DMS114 treated with DMSO at 0.1 percent for 48 hours (cell line): Measurements from ENCODE around the gene CACNB4.

ENCODE experiments used
- DNase-seq: peaks from one replicate; lab custom pipeline; 2025; ENCODE audit not compliant: unreplicated experiment; lab: John Stamatoyannopoulos, UW

Gene CACNB4

DNA sequence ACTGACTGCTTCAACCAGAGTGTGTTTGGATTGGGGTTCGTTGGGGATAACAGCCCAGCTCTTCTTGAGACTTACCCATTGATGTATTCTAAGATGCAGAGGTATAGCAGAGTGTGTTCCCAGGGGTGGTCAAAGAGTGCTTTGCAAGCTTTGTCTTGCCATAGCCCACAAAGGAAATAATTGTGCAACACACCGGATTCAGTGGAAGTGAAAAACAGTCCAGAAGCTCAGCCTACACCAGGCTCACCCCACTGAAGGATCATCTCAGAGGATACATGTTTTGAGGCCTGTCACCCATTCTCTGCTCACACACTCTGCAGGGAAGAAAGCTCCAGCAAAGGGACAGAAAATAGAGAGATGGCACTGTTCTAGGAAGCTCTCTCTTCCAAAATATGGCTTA lies 9.6 kb downstream of the CACNB4 start:
- no peak for DNase-seq

DNA sequence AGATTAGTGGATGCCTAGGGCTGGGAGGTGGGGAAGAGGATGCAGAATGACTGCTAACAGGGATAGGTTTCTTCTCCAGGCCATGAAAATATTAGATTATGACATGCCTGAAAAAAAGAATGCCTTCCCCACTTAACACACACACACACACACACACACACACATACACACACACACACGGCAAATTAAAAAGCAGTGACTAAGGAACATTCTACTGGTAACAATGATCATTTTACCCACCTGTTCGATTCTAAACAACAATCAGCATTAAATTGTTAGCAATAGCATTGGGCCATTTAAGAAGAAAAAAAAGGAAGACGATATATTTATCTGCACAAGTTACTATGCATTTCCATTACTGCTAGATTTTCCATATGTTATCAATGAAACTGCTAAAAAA lies 10.8 kb downstream of the CACNB4 start:
- no peak for DNase-seq

DNA sequence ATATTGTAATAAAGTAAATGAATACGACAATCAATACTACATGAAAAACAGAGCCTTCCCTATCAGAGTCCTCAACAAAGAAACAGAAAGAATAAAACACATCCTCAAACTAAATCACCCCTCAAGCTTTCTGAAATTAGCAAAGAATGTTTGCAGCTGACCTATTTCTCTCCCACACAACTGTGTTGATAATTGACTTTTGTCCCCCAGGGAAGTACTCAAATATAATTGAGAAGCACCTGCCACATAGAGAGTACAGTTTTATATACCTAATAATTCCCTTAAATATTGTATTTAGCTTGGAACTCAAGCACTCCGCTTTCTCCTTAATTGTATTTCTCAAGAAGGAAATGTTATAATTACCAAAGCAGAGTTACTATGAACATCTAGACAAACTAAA lies 12.6 kb downstream of the CACNB4 start:
- no peak for DNase-seq

DNA sequence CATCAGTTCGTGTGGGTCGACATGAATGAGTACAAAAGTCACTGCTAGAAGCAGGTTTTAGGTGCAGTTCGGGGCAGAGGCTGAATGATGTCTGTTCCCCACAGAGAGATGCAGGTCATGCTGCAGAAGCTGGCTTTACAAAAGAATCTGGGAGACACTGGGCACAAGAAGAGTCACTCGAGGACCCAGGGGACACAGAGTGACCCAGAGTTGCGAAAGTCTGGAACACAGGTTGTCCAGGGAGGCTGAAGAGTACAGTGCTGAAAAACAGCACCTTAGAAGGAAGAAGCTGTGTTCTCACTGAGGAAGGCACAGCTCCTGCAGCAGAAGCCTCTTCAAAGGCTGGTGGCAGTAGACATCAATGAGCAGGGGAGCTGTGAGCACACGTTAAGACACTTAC lies 14.8 kb downstream of the CACNB4 start:
- DNase-seq = no peak

DNA sequence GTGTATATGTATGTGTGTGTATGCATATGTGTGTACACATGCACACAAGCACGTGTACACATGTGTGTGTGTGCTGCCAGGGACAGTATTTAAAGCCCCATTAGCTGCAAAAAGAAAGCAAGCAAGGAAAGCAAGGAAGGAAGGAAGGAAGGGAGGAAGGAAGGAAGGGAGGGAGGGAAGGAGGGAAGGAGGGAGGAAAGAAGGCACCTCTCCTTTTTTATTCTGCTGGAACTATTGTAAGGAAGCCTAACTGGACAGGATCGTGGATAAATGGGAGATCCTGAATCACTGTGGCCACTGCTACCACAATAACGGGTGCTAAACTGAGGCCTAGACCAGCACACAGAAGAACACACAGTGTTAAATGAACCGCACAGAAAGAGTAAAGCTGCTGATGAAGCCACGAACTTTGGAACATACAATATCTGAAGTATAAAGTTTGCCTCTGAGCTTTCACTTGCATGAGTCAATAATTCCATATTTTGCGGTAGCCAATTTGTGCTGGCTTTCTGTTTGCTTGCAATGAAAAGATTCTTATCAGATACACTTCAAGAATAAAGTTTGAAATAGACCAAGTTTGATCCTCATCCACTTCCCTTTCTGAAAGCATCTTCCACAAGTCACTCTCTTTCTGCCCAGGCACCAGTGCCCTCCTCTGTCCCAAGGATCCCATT lies 15.5 kb downstream of the CACNB4 start:
- no peak for DNase-seq

DNA sequence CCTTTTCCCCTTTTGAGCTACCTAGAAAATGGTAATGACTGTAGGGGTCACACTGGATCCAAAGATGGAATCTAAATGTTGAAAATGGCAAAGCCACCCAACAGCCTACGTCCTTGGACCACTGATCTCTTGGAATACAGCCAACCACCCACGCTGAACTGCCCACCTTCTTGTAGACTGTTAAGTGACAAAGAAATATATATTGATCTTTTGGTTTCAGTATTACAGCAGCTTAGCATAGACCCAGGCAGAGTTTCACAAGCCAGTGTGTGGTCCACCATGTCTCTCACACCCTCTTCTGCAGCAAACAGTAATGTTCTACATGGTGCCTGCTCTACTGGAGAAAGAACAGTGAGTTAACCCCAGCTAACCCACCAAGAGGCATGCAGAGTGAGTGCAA lies 20.2 kb downstream of the CACNB4 start:
- no peak for DNase-seq

DNA sequence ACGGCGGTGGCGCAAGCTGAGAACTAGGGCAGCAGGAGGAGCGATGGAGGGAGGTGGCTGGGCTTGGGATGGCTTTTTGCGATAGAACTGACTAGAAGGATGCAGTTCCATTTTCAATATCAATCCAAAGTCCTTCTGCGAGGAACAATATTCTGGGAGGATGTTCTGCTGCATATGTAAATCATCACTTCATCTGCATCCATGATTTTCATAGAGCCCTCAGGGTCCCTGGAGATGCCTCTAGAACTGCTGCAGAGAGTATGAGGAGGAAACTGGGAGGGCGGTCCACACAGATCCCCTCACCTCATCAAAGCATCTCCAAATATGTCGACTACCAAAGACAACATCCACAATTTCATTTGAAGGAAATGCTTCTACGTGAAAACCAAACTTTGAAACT lies 20.8 kb downstream of the CACNB4 start:
- no peak for DNase-seq

DNA sequence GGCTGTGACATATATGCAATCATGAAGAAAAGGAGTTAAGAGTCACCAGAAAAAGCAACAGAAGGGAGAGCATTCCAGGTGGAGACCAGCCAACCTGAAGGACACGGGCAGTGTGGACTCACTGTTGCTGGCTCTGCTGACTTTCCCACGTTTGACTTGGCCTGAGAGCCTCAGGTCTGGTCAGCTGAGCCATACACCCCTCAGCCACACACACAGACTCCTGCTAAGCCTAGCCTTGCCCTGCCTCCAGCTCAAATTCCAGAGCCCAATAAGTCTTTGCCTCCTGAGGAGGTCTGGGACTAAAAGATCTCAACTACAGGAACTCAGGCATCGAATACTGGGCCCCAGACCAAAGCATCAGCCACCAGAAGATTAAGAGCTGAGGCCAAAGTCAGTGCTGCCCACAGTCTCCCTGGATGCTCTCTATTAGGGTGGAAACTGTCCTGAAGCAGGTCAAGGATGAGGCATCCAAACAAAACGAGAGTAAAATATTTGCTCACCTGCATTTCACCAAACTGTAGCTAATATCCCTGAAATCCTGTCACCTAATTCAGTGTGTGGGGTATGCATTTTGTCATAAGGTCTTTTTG lies 23.3 kb downstream of the CACNB4 start:
- DNase-seq = no peak

DNA sequence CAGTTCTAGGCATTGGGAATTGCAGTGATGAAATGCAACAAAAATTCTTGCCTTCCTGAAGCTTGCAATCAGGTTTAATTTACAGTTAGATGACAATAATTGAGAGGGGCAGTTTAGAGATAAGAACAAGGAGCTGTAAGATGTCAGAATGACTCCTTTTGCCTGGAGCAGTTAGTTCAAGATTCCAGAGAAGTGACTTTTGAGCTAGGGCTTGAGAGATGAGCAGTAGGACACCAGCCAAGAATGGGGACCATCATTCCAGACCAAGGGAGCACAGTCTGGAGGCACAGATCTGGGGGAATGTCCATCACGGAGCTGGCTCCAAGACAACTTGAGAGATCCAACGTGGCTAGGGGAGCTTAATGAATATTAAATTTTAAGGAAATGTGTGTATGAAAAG lies 26.8 kb downstream of the CACNB4 start:
- DNase-seq = no peak

DNA sequence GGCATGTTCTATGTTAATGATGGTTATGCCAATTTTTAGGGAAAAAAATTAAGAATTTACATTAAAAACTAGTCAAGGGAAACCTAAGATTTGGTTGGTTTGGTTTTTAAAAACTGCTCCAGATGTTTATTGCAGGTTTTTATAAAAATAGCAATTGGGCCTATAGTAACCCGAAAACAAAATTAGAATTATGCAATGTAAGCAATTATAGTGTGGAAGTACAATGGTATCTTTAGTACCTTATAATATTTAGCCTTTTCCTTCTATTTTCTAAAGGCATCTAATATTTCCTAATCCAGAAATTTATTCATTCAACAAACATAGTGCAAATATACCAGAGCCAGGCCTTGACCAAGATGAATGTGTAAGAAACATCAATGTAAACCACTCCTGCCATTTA lies 27.3 kb downstream of the CACNB4 start:
- no peak for DNase-seq

DNA sequence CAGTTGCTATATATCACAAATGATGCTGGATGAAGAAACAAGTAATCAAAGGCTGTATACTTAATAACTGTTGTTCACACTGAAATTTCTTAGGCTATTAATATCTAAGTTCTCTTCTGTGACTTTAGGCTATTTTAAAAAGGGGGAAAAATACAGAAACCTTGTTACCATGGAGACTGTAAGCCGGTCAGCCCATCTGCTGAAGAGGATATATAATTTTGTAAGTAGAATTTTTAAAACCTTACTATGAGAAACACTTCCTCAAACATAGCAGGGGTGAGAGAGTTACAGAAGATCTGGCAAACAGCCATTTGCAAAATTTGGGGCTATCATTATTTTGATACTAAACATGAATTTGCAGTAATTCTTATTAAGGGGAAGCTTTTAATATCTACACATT lies 27.8 kb downstream of the CACNB4 start:
- no peak for DNase-seq

DNA sequence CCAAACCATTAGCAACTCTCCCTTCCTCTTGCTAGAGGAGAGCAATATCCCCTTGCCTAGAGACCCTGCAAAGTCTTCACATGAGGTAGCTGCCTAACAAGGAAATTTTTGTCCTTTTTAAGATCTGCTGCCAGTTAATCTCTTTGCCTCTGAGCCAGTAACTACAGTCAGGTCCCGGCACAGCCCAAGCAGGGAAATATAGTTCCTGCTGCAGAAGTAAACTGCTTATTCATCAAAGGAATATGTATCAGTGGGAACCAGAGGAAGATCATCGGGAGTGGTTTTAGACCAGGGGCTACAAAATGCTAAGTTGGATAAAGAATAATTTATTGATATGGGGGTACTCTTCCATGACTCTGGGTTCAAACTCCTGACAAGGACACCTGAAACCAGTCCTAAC lies 30.6 kb downstream of the CACNB4 start:
- no peak for DNase-seq

DNA sequence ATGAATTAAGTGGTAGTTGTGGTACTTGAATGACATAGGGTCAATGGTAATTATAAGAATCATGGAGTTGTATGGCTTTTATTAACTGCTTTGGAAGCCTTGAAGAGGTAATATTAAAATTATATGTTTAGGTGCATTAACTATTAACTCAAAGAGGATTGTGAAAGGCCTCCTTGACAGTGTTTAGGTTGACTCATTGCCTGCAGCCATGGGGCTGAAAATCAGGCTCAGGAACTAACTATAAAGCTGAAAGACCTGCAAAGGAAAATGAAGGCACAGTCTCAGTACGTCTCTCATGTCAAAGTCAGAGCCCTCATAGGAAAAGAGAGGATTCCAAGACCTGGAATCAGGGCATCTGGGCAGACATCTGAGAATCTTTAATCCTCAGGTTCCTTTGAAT lies 31.0 kb downstream of the CACNB4 start:
- no peak for DNase-seq

DNA sequence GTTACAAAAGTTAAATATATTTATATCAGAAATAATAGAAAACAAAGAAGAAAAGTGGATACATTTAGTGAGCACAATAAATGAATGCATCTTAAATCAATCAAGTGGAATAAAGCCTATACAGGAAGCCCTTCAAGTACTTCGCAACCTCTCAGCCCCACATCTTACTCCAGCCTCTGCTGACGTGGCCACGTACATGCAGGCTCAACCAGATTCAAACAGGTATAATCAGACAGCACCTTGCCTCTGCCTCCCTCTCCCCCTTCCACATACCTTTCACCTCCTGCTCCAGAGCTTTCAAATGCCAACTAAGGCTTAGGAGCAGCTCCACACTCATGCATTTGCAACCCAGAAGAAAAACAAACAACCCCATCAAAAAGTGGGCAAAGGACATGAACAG lies 32.9 kb downstream of the CACNB4 start:
- DNase-seq = no peak

DNA sequence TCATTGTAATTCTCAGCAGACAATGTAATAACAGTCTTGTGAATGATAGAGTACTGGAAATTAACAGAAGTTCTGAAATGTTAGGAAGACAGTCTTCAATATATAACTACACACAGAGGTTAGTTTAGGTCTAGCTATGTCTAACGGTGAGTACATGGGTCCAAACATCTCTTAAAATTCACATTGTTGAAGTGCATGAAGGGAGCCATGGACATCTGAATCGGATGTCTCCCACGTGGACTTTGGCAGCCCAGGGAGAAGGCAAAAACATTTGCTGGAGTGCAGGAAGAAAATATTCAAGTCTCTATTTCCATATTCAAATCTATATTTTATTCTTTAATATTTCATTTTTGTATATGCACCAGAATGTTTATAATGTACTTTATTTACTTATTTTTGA lies 34.8 kb downstream of the CACNB4 start:
- no peak for DNase-seq

DNA sequence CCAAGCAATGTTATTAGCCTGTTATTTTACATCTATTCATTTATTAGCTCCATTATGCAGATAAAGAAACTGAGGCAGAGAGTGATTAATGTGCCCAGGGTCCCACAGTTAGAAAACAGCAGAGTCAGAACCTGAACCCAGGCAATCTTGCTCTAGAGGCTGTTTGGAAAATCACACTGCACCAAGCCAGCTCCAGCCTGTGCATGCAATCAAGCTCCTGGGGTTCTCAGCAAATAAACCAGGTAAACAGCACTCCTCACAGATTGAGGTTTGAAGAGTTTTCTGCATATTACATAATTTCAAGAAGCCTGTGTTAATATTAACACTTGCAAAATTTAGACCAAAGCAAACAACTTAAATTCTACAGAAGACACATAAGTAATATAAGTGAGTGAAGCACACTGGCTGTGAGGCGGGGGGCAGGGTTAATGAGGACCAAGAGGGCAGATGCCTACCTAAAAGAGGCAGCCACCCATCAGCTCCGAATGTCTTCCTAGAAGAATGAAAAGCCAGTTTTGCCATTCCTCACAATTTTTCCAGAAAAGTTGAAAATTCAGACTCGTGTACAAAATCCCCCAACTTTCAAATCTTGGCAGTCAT lies 35.4 kb downstream of the CACNB4 start:
- DNase-seq = no peak

DNA sequence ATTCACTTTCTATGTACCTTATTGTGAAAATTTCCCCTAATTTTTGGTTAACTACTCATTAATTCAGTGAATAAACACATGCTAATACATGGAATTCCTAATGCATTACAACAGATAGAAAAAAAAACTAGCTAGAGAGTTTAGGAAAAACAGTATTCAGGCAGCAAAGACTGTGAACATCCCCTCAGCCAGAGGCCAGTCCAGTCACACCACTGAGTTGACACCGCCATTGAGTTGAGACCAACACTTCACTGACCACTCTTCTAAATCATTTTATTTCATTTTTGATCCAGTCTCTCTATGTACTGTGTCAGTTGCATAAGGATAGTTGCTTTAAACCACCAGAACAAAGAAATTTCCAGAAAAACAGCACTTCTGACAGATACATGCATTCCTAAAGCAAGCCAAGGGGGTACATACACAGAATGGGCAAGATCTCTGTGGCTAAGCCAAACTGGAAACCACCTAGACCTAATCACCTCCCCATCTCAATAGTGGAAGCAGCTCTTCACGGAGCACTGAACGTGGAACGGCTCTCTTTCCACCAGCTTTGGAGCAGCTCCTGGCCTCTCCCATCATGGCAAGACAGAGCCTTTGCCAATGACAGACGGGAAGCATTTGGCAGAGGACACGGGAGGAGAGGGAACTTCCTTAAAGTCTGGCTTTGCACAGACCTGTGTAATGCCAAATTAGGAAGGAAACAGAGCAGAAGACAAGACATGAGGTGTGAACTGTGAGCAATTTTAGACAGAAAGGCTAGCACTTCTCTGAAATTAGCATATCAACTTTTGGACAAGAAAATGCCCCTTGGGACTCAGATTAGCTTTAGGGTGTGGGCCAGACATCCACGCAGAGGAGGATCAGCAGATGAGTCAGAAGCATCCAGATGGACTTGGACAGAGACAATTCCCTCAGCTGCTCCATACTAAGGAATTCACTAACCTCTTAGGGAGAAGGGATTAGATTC lies 36.4 kb downstream of the CACNB4 start:
- no peak for DNase-seq

DNA sequence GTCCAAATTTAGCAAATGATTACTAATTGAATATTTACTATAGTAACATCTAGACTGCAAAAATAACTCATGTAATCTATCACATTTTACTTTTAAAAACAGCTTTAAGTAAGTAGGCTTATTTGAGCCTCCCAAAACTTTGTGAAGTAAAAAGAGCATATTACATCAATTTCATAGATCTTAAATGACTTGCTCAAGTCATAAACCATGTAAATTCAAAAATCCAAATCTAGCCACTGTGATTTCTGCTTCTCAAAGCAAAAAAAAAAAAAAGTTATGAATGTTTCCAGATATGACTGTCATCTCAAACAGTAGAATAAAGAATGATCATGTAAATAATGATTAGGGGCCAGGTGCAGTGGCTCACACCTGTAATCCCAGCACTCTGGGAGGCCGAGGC lies 37.5 kb downstream of the CACNB4 start:
- DNase-seq = no peak

DNA sequence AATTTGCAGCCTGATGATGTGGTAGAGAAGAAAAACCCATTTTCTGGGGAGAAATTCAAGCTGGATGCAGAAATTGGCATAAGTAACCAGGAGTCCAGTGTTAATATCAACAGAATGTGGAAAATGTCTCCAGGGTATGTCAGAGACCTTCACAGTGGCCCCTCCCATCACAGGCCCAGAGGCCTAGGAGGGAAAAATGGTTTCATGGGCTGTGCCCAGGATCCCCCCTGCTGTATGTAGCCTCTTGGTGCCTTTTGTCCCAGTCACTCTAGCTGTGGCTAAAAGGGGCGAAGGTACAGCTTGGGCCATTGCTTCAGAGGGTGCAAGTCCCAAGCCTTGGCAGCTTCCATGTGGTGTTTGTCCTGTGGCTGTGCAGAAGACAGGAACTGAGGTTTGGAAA lies 40.2 kb downstream of the CACNB4 start:
- DNase-seq = no peak

DNA sequence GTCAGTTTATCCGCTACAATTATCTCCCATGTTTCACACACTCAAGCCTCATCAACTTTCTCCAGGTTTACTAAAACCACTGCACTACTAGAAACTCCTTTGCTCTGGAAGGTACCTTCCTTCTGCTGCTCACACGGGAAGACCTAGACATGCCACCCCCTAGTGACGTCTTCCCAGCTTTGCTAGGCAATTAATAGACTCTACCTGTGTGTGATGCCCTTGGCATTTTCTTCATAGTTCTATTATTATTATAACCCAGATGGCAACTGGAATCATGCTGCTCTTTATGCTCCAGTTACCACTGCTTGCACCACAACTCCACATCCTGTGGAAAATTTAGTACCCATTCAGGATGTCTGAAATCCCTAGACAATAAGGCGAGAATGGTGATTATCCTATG lies 42.4 kb downstream of the CACNB4 start:
- no peak for DNase-seq

DNA sequence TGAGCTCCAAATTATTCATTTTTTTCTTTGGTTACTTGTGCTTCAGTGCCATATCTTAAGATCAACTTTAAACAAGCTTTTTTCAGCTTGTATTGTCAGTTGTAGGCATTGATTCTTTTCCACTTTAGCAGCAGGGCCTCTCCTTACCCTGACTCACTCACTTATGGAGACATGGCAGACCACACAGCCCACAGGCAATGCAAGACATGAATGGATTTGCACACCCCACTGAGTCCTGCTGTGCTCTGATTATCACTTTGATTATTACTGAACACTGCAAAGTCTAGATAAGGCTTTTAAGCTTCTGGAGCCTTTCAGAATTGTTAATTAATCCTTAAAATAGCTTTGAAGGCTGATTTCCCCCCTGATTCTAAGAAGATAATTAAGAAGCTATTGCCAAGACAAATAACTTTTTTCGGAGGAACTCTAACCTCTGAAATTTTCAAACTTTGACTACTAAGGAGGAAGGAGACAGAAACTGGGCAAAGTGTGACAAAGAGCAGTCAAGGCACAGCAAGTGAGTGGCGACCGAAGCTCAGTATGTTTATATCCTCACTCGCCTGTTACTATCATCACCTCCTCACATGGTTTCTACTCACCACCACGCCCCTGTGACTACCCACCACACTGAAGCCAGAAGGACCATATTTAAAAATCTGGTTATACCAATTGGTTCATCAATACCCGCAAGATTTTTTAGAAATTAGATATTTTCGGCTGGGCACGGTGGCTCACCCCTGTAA lies 43.3 kb downstream of the CACNB4 start:
- no peak for DNase-seq
